NCI-H524 treated with DMSO at 0.1 percent for 48 hours (cell line): ENCODE data around the gene ZMAT5.
A peak's percentile ranks its signal among the peaks of the same experiment; 100 is the strongest.

Source experiments
- DNase-seq: peaks from one replicate; lab custom pipeline; 2025; lab: John Stamatoyannopoulos, UW

ZMAT5 gene

GRCh38 chr22:29729161-29729560 is 37.6 kb downstream of the ZMAT5 start:
- no peak for DNase-seq

- peak; percentile 21 for DNase-seq
Observed at GRCh38 chr22:29727131-29727523, 39.7 kb downstream of the ZMAT5 start.

GRCh38 chr22:29726512-29727130 is 40.2 kb downstream of the ZMAT5 start:
- peak; percentile 19 for DNase-seq

GRCh38 chr22:29726106-29726505 is 40.7 kb downstream of the ZMAT5 start:
- no peak for DNase-seq

GRCh38 chr22:29724843-29725242 is 42.0 kb downstream of the ZMAT5 start:
- DNase-seq = no peak

- DNase-seq = no peak
Observed at GRCh38 chr22:29723766-29724165, 43.0 kb downstream of the ZMAT5 start.

GRCh38 chr22:29722587-29722986 is 44.2 kb downstream of the ZMAT5 start:
- DNase-seq = no peak

GRCh38 chr22:29722151-29722550 is 44.7 kb downstream of the ZMAT5 start:
- no peak for DNase-seq

GRCh38 chr22:29720811-29721323 is 45.9 kb downstream of the ZMAT5 start:
- DNase-seq = no peak

- DNase-seq = no peak
Observed at GRCh38 chr22:29719899-29720645, 46.7 kb downstream of the ZMAT5 start, which contains the start of gene CABP7. Gene CABP7, plus strand, starts transcription at chr22:29720003. Its CDS starts 422 bp downstream, at chr22:29720425.

GRCh38 chr22:29718949-29719898 is 47.6 kb downstream of the ZMAT5 start:
- DNase-seq = no peak

- no peak for DNase-seq
Observed at GRCh38 chr22:29717789-29718188, 49.0 kb downstream of the ZMAT5 start.

- DNase-seq = peak; percentile 59
Observed at GRCh38 chr22:29716814-29717545, 49.8 kb downstream of the ZMAT5 start.

- DNase-seq = no peak
Observed at GRCh38 chr22:29715705-29716104, 51.1 kb downstream of the ZMAT5 start.

- peak; percentile 81 for DNase-seq
Observed at GRCh38 chr22:29715240-29715639, 51.6 kb downstream of the ZMAT5 start.

GRCh38 chr22:29713156-29713727 is 53.6 kb downstream of the ZMAT5 start:
- DNase-seq = no peak

- no peak for DNase-seq
Observed at GRCh38 chr22:29712119-29712518, 54.7 kb downstream of the ZMAT5 start.

GRCh38 chr22:29710922-29711593 is 55.7 kb downstream of the ZMAT5 start:
- DNase-seq = peak; percentile 29

GRCh38 chr22:29710193-29710592 is 56.6 kb downstream of the ZMAT5 start:
- no peak for DNase-seq

- DNase-seq = no peak
Observed at GRCh38 chr22:29707471-29707870, 59.3 kb downstream of the ZMAT5 start.

GRCh38 chr22:29707010-29707409 is 59.8 kb downstream of the ZMAT5 start:
- peak; percentile 21 for DNase-seq
